ENCODE measurements around the gene NABP2.
"Not testable (repeated sequence)": the region's sequence is repeated elsewhere in the genome, so short reads cannot be mapped to it uniquely, and the experiment has no call there.

Gene NABP2

DNA sequence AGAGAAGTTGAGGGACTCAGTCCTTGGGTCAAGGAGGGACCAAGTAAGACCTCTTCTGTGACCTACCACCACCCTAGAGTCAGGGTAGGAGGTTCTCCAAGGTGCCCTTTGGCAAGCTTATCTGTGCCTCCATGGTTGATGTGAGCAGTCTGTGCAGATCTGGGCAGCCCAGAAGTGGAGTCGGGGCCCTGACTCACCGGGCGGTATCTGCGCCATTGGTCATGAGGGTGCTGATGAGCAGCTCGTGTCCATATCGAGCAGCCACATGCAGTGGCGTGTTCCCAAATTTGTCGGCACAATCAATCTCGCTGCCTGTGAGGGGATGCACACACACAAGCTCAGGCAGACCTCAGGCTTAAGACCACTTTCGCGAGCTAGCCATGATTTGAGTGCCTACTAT lies 28.9 kb downstream of the NABP2 start:
- peaks cover 13% of the 10 kb centered on the region for H3K4me1 ChIP-seq (ENCODE audit: insufficient read depth, low read length)

DNA sequence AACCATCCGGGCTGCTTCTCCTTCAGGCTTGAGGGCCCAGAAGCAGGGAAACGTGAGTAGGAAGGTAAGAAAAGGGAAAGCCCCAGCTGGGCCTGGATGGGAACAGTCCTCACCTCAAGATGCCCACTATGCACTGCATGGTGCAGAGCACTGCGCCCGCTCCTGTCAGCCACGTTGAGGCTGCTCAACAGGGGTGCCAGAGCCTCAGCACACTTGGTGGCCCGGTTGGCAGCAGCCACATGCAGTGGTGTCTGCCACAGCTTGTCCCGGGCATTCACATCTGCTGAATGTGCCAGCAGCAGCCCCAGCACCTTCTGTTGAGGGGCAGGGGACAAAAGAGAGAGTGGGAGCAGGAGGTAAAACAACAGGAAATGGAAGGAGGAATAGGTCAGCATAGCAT lies 31.5 kb downstream of the NABP2 start:
- Histone ChIP-seq H3K36me3 (ENCODE audit: insufficient read depth, low read depth, low read length) (peaks cover 49% of the 10 kb centered on the region), H3K27ac (ENCODE audit: low read length) (no peak overlapping the region), H3K27me3 (ENCODE audit: insufficient read depth, low read length) (no peaks in the 10 kb centered on the region), H3K4me1 (ENCODE audit: insufficient read depth, low read length) (peaks cover 16% of the 10 kb centered on the region), H3K9me3 (ENCODE audit: insufficient read depth, low read depth, low read length) (no peaks in the 10 kb centered on the region), H3K9ac (ENCODE audit: low read depth, low read length) (no peak overlapping the region), H3K4me3 (ENCODE audit: low read length) (no peak overlapping the region)

More for the DNA sequence above, 28.9 kb downstream of the NABP2 start:
- Histone ChIP-seq H3K27me3 (ENCODE audit: insufficient read depth, low read length) (no peaks in the 10 kb centered on the region), H3K9ac (ENCODE audit: low read depth, low read length) (no peak overlapping the region), H3K27ac (ENCODE audit: low read length) (no peak overlapping the region), H3K9me3 (ENCODE audit: insufficient read depth, low read depth, low read length) (no peaks in the 10 kb centered on the region), H3K36me3 (ENCODE audit: insufficient read depth, low read depth, low read length) (peaks cover 67% of the 10 kb centered on the region), H3K4me3 (ENCODE audit: low read length) (no peak overlapping the region)

DNA sequence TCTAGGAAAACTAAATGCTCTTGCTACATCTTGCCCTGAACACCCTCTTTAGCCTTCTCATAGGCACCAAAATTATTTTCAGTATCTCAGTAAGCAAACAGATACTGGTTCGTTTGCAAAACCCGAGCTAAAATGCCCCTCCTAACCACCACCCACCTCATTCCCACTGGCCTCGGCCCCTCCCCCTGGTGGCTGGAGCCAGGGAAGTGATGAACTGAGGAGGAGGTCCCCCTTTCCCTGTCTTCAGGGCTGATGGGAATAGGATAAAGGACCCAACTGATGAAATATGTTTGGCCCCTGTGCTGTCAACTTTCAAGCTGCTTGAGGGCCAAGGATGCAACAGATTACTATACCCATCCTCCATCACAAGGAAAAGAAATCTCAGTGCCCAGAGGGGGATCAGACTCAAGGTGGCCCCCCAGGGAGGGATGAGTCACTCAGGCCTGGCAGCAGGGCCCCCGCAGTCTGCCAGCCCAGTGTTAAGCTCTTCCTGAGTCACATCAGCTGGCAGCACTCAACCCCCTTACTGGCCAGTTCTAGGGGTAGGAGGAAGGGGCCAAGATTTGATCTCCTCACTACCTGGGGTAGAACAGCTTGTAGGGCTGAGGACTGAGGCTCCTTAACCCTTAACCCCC lies 32.3 kb downstream of the NABP2 start:
- Histone ChIP-seq H3K9ac (ENCODE audit: low read depth, low read length) (0 out of 2 replicates have a peak overlapping the region, but pooled peaks have one; percentile 79), H3K36me3 (ENCODE audit: insufficient read depth, low read depth, low read length) (peaks cover 45% of the 10 kb centered on the region), H3K27ac (ENCODE audit: low read length) (no peak overlapping the region), H3K27me3 (ENCODE audit: insufficient read depth, low read length) (no peaks in the 10 kb centered on the region), H3K9me3 (ENCODE audit: insufficient read depth, low read depth, low read length) (no peaks in the 10 kb centered on the region), H3K4me3 (ENCODE audit: low read length) (peak overlapping the region; percentile 95), H3K4me1 (ENCODE audit: insufficient read depth, low read length) (peaks cover 16% of the 10 kb centered on the region)

DNA sequence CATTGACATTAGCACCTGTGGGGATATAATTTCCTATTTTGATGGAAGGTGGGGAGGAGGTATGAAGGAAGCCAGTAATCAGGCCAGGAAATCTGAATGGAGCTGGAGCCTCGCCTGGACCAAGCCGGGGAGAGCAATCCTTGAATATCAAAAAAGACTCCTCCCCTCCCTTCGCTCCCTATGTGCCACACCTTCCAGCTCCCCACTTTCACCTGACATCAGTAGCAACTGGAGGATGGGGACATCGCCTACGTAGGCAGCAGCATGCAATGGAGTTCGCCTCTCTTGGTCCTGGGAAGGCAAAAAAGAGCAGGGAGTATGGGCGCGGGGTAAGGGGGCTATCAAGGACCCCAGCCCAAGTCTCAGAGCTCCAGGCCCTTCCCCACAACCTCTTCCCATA lies 32.9 kb downstream of the NABP2 start:
- Histone ChIP-seq H3K9ac (ENCODE audit: low read depth, low read length) (peak overlapping the region; percentile 79; the same call in 1 of the 2 replicates), H3K9me3 (ENCODE audit: insufficient read depth, low read depth, low read length) (no peaks in the 10 kb centered on the region), H3K4me3 (ENCODE audit: low read length) (peak overlapping the region; percentile 95), H3K4me1 (ENCODE audit: insufficient read depth, low read length) (peaks cover 16% of the 10 kb centered on the region), H3K27ac (ENCODE audit: low read length) (no peak overlapping the region), H3K27me3 (ENCODE audit: insufficient read depth, low read length) (no peaks in the 10 kb centered on the region), H3K36me3 (ENCODE audit: insufficient read depth, low read depth, low read length) (peaks cover 39% of the 10 kb centered on the region)

DNA sequence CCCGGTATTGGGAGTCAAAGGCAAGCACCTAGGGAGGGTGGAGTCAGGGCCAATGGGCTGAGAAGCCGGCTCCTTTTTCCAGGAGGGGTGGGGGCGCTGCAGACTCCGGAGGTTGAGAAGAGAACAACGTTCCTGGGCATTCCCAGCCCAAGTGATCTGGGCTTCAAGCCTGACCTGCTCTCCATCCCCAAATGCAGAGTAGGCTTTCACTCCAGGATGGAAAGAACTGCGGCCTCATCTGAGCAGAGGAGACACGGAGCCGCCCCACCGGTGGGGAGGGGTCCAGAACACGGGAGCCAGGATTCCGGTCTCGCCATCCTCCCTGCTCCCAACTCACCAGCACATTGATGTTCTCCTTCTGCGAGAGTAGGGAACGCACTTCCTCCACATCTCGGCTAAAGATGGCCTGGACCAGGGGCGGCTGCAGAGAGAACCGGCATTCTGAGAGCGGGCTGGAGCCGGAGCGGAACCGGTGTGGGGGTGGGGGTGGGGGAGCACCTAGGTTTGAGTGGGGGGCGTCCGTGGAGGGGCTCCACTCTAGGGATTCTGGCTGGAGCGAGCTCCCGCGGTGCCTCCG lies 33.4 kb downstream of the NABP2 start:
- Histone ChIP-seq H3K27ac (ENCODE audit: low read length) (peak overlapping the region; percentile 27), H3K27me3 (ENCODE audit: insufficient read depth, low read length) (no peaks in the 10 kb centered on the region), H3K9ac (ENCODE audit: low read depth, low read length) (peak overlapping the region; percentile 79; the same call in 1 of the 2 replicates), H3K9me3 (ENCODE audit: insufficient read depth, low read depth, low read length) (no peaks in the 10 kb centered on the region), H3K36me3 (ENCODE audit: insufficient read depth, low read depth, low read length) (peaks cover 34% of the 10 kb centered on the region), H3K4me1 (ENCODE audit: insufficient read depth, low read length) (peaks cover 16% of the 10 kb centered on the region), H3K4me3 (ENCODE audit: low read length) (peak overlapping the region; percentile 95)

DNA sequence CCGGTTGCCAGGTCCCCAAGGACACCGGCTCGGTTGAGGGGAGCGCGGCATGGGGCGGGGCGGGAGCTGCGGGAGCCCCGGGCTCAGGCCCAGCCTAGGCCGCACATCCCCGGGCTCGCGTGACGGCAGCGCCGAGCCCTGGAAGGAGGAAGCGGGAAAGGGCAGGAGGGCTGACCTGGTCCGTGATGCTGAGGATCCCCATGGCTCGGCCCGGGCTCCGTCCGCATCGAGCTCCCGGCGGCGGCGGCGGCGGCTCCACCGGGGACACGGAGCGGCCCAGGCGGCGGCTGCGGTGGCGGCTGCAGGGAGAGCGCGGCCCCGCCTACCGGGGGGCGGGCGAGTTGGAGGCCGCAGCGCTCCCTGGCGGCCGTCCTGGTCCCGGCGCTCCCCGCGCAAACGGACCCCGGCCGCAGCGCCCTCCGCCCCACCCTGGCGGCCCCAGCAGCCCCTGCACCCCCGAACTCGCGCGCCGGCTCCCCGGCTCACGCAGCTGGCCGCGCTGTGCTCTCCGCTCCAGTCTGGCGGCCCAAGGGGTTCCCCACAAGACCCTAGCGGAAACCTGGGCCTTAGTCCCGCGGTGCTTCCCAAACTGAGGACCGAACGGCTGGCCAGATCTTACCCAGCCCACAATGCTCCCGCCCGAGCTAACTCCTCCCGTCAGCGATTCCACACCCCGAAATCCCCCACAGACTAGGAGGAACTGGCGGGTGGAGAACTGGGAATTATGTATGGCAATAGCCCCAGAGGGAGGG lies 34.1 kb downstream of the NABP2 start, which contains the start of gene ANKRD52:
Gene ANKRD52 (minus strand): TSS at position 317 of the 752 bp plus-strand sequence. CDS start 115 bp downstream, at position 202.
- Histone ChIP-seq H3K36me3 (ENCODE audit: insufficient read depth, low read depth, low read length) (peaks cover 27% of the 10 kb centered on the region), H3K9ac (ENCODE audit: low read depth, low read length) (peak within 1 kb of the TSS; percentile 79), H3K4me3 (ENCODE audit: low read length) (peak within 1 kb of the TSS; percentile 95), H3K4me1 (ENCODE audit: insufficient read depth, low read length) (peaks cover 16% of the 10 kb centered on the region), H3K27ac (ENCODE audit: low read length) (peak within 1 kb of the TSS; percentile 27), H3K9me3 (ENCODE audit: insufficient read depth, low read depth, low read length) (no peaks in the 10 kb centered on the region), H3K27me3 (ENCODE audit: insufficient read depth, low read length) (no peaks in the 10 kb centered on the region)

DNA sequence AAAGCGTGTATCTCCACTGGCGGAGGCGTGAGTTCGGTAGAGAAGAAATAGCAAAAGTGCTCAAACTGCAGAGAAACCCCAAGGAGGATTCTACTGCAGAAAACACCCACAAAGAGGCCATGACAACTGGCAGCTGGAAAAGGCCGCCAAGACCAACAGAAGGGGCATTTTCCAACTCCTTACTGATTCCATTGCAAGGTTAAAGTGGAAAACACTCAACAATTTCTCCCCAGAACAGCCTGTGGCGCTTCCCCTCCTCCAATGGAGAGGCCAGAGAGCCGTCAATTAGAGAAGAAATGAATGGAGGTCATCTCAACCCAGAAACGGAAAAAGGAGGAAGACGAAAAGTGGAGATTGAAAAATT lies 34.7 kb downstream of the NABP2 start:
- Histone ChIP-seq H3K27ac (ENCODE audit: low read length) (no peak overlapping the region), H3K9ac (ENCODE audit: low read depth, low read length) (peak overlapping the region; percentile 79), H3K27me3 (ENCODE audit: insufficient read depth, low read length) (no peaks in the 10 kb centered on the region), H3K4me1 (ENCODE audit: insufficient read depth, low read length) (peaks cover 16% of the 10 kb centered on the region), H3K4me3 (ENCODE audit: low read length) (peak overlapping the region; percentile 95), H3K9me3 (ENCODE audit: insufficient read depth, low read depth, low read length) (no peaks in the 10 kb centered on the region), H3K36me3 (ENCODE audit: insufficient read depth, low read depth, low read length) (peaks cover 22% of the 10 kb centered on the region)

DNA sequence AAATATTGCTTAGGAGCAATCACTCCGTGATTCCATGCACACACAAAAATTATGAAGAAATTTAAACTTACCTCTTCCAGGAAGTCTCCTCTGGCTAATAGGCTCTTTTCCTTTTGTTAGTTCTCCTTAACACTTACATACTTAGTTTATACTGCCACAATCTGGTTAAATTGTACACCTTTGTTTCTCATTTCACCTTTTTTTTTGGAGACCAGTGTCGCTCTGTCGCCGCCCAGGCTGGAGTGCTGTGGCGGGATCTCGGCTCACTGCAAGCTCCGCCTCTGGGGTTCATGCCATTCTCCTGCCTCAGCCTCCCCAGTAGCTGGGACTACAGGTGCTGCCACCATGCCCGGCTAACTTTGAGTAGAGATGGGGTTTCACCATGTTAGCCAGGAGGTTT lies 36.2 kb downstream of the NABP2 start:
- H3K9ac ChIP-seq (ENCODE audit: low read depth, low read length) = no peak overlapping the region

DNA sequence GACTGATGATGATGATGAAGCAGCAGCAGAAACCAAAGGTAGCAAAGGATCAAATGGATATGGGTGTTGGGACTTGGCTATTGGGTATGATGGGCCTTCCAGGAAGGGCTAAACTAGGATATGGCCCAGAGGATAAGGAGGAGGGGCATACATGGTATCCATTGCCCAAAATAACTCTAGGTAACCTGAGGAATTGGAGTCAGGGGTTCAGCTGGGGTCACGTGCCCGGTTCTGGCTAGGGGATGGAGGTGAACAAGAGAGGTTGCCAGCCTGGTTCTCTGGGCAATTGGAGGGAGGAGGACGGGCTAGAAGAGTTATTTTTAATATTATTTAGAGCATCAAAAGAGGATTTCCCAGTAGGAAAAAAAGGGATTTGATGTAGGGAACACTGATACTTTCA lies 36.8 kb downstream of the NABP2 start:
- H3K4me3 ChIP-seq (ENCODE audit: low read length) = no peak overlapping the region
- H3K27me3 ChIP-seq (ENCODE audit: insufficient read depth, low read length) = no peaks in the 10 kb centered on the region
- no peak overlapping the region for H3K9ac ChIP-seq (ENCODE audit: low read depth, low read length)
- H3K9me3 ChIP-seq (ENCODE audit: insufficient read depth, low read depth, low read length) = no peaks in the 10 kb centered on the region
- no peak overlapping the region for H3K27ac ChIP-seq (ENCODE audit: low read length)
- peaks cover 2% of the 10 kb centered on the region; the same call in 1 of the 2 replicates for H3K36me3 ChIP-seq (ENCODE audit: insufficient read depth, low read depth, low read length)
- peaks cover 16% of the 10 kb centered on the region for H3K4me1 ChIP-seq (ENCODE audit: insufficient read depth, low read length)

More for the DNA sequence above, 36.2 kb downstream of the NABP2 start:
- H3K36me3 ChIP-seq (ENCODE audit: insufficient read depth, low read depth, low read length) = peaks cover 8% of the 10 kb centered on the region
- H3K27ac ChIP-seq (ENCODE audit: low read length) = no peak overlapping the region
- no peaks in the 10 kb centered on the region for H3K9me3 ChIP-seq (ENCODE audit: insufficient read depth, low read depth, low read length)
- peaks cover 16% of the 10 kb centered on the region for H3K4me1 ChIP-seq (ENCODE audit: insufficient read depth, low read length)
- no peak overlapping the region for H3K4me3 ChIP-seq (ENCODE audit: low read length)
- no peaks in the 10 kb centered on the region for H3K27me3 ChIP-seq (ENCODE audit: insufficient read depth, low read length)

DNA sequence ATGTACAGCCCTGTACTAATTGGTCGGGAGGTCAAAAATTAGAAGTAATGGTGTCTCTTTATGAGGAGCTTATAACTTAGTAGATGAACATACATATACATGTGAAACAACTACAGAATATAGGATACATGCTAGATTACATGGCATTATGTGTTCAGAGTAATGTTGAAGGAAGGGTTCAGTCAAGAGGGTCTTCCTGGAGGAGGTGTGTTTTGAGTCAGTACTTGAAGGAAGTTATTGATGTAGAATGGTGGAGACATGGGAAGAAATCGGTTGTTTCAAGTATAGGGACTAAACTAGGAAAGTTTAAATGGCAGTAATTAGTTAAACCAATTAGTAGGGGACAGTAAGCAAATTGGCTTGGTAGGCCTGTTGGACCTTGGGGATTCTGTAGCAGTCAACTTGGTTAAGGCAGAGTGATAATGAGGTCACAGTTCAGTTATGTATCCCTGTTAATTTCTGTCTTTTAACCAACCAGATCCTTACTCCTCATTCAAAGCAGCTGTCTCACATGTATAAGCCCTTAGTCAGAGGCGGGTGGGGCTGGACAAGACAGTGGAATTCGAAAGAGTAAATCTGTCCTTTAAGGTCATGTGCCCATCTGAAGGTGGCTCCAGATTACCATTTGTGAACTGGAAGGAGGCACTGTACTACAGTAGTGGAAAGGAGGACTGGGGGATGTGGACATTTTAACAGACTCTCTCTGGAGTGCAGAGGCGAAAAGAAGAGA lies 37.5 kb downstream of the NABP2 start:
- Histone ChIP-seq H3K9ac (ENCODE audit: low read depth, low read length) (no peak overlapping the region), H3K36me3 (ENCODE audit: insufficient read depth, low read depth, low read length) (no peaks in the 10 kb centered on the region), H3K27ac (ENCODE audit: low read length) (no peak overlapping the region), H3K27me3 (ENCODE audit: insufficient read depth, low read length) (no peaks in the 10 kb centered on the region), H3K9me3 (ENCODE audit: insufficient read depth, low read depth, low read length) (no peaks in the 10 kb centered on the region), H3K4me3 (ENCODE audit: low read length) (no peak overlapping the region), H3K4me1 (ENCODE audit: insufficient read depth, low read length) (peaks cover 9% of the 10 kb centered on the region; the same call in 1 of the 2 replicates)

DNA sequence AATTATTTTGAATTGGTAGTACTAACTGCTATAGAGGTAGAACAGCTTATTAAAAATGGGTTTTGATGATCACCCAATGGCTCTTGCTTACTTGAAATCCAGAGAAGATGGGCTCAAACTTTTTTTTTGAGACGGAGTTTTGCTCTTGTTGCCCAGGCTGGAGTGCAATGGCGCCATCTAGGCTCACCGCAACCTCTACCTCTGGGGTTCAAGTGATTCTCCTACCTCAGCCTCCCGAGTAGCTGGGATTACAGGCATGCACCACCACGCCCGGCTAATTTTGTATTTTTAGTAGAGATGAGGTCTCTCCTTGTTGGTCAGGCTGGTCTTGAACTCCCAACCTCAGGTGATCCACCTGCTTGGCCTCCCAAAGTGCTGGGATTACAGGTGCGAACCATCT lies 38.8 kb downstream of the NABP2 start:
- not testable (repeated sequence) for H3K4me1 ChIP-seq (ENCODE audit: insufficient read depth, low read length); H3K27ac ChIP-seq (ENCODE audit: low read length); H3K36me3 ChIP-seq (ENCODE audit: insufficient read depth, low read depth, low read length); H3K9ac ChIP-seq (ENCODE audit: low read depth, low read length); H3K27me3 ChIP-seq (ENCODE audit: insufficient read depth, low read length); H3K4me3 ChIP-seq (ENCODE audit: low read length); H3K9me3 ChIP-seq (ENCODE audit: insufficient read depth, low read depth, low read length)
